Activated naive CD4-positive, alpha-beta T cell (primary cell): Measurements from ENCODE around the gene TMEM256.
A peak's percentile ranks its signal among the peaks of the same experiment; 100 is the strongest.

Experiments used
- DNase-seq, 4 experiments: peaks; one replicate each; lab custom pipeline; 2025; lab: John Stamatoyannopoulos, UW

The TMEM256 gene

GRCh38 chr17:7403977-7404736 lies at the start of gene TMEM256:
TSS of gene TMEM256 (minus strand) at chr17:7404097. CDS start at chr17:7404084, 13 bp downstream.
- peak; percentile 84 to 93 (median 92) for DNase-seq

GRCh38 chr17:7448461-7448860 lies 44.6 kb upstream of the TMEM256 start:
- DNase-seq = no peak

- peak in 1 of 4 experiments; percentile 20 for DNase-seq
Observed at GRCh38 chr17:7445619-7445968, 41.7 kb upstream of the TMEM256 start.

GRCh38 chr17:7444682-7445618 lies 41.1 kb upstream of the TMEM256 start, which contains the start of gene CHRNB1:
TSS of gene CHRNB1 (plus strand) at chr17:7445061. CDS start at chr17:7445128, 67 bp downstream.
- DNase-seq = no peak

GRCh38 chr17:7443499-7444485 lies 39.9 kb upstream of the TMEM256 start:
- DNase-seq = no peak

GRCh38 chr17:7442142-7442541 lies 38.2 kb upstream of the TMEM256 start:
- DNase-seq = no peak

- no peak for DNase-seq
Observed at GRCh38 chr17:7441266-7441665, 37.4 kb upstream of the TMEM256 start.

- no peak for DNase-seq
Observed at GRCh38 chr17:7440834-7441195, 36.9 kb upstream of the TMEM256 start.

- no peak for DNase-seq
Observed at GRCh38 chr17:7440113-7440833, 36.4 kb upstream of the TMEM256 start.

- DNase-seq = no peak
Observed at GRCh38 chr17:7439462-7440112, 35.7 kb upstream of the TMEM256 start, which contains the start of gene FGF11. TSS of gene FGF11 (plus strand) at chr17:7439512. CDS start at chr17:7439621, 109 bp downstream.

GRCh38 chr17:7438656-7439460 lies 35.0 kb upstream of the TMEM256 start:
- no peak for DNase-seq

GRCh38 chr17:7437950-7438614 lies 34.2 kb upstream of the TMEM256 start:
- peak in 3 of 4 experiments; percentile 13 to 64 (median 20) for DNase-seq

- peak in 1 of 4 experiments; percentile 43 for DNase-seq
Observed at GRCh38 chr17:7437369-7437863, 33.5 kb upstream of the TMEM256 start.

- DNase-seq = peak; percentile 43 to 82 (median 58)
Observed at GRCh38 chr17:7436556-7437368, 32.9 kb upstream of the TMEM256 start.

GRCh38 chr17:7435676-7436555 lies 32.0 kb upstream of the TMEM256 start:
- peak in 3 of 4 experiments; percentile 43 to 65 (median 54) for DNase-seq

- DNase-seq = no peak
Observed at GRCh38 chr17:7432296-7432695, 28.4 kb upstream of the TMEM256 start.

- no peak for DNase-seq
Observed at GRCh38 chr17:7431231-7431630, 27.3 kb upstream of the TMEM256 start.
